K562 (cell line): Measurements from ENCODE around the gene TMEM131. TPM values are rescaled to one million over a fixed set of nuclear protein-coding genes. Genes with fewer than 3 reads are reported as not detected.

Experiments used
- EP300 ChIP-seq: IDR thresholded peaks from 2 replicates; pipeline ENCODE4 v1.6.1; 2012; ENCODE audit warnings: low read length, improper control_type of control experiment
- KDM1A ChIP-seq, 2 experiments: fragments of 450-650 bp; IDR thresholded peaks; 2 replicates each; pipeline ENCODE4 v1.6.1; 2016; ENCODE audit warnings: mild to moderate bottlenecking in 2 of 2
- NFXL1 ChIP-seq: fragments of 450-650 bp; formaldehyde crosslinking; IDR thresholded peaks from 2 replicates; pipeline ENCODE4 v1.4.0; 2021; ENCODE audit warnings: mild to moderate bottlenecking
- SRSF9 ChIP-seq: fragments of 200-400 bp; formaldehyde crosslinking; IDR thresholded peaks from 2 replicates; pipeline ENCODE4 v1.6.1; 2017; ENCODE audit warnings: low read depth, low read length, borderline replicate concordance
- STAT5B ChIP-seq: fragments of 250-450 bp; sonication (Bioruptor Pico); IDR thresholded peaks from 2 replicates; pipeline ENCODE4 v1.8.0; 2021; ENCODE audit warnings: mild to moderate bottlenecking, inconsistent platforms
- ZNF407 ChIP-seq: fragments of 450-650 bp; IDR thresholded peaks from 2 replicates; pipeline ENCODE4 v1.6.1; 2016; ENCODE audit warnings: low read depth
- ZNF785 ChIP-seq: fragments of 250-450 bp; sonication (Bioruptor Pico); IDR thresholded peaks from 2 replicates; pipeline ENCODE4 v1.4.0; 2020; ENCODE audit warnings: mild to moderate bottlenecking
- polyA plus RNA-seq, 8 experiments: library from polyadenylated mRNA; depleted of rRNA in 4 of 8; stranded (reverse) in 5 of 8; unstranded in 3 of 8; fragments of >200 nt; fragmentation: Nextera tagmentation in 2 of 8; fragmentation: Illumina TruSeq in 1 of 8; extraction: Ambion mirVana in 2 of 8; extraction: Trizol in 1 of 8; gene quantifications; 2 replicates each; pipeline versions ENCODE4 v1.2.1 to v1.2.3, GENCODE V29; 2011 to 2014; ENCODE audit warnings: inconsistent platforms in 1 of 8, missing spikeins in 1 of 8
- total RNA-seq, 7 experiments: library from RNA; depleted of rRNA in 6 of 7; stranded (reverse); fragments of >200 nt in 6 of 7; fragmentation: Illumina TruSeq in 2 of 7; extraction: Trizol in 2 of 7; gene quantifications; 2 replicates each; pipeline versions ENCODE4 v1.2.1 to v1.2.3, GENCODE V29; 2011 to 2021; ENCODE audit warnings: low replicate concordance in 1 of 7

TMEM131 gene
- total and polyA plus RNA-seq, 9 of the 15 experiments (the other 6 are each of a cell fraction or from before 2014, with no cell fraction given), result 2.5 to 21.1 (median 12.4) TPM

- TF ChIP-seq ZNF407, result no peak
- TF ChIP-seq EP300, result no peak
- TF ChIP-seq ZNF785, result no peak
- no peak for TF ChIP-seq SRSF9
- no peak for TF ChIP-seq NFXL1 (CRISPR knock-in tag)
- no peak for TF ChIP-seq KDM1A (IDR thresholded peaks at IDR 0.05)
- TF ChIP-seq STAT5B, result no peak
Measured at GRCh38 chr2:97851172-97851571, 144.6 kb downstream of the TMEM131 start (continued).
